WTC11 (cell line): ENCODE measurements around the gene PRSS27. TPM values are rescaled to one million over a fixed set of nuclear protein-coding genes. Genes with fewer than 3 reads are reported as not detected.
"Not testable (repeated sequence)": the region's sequence is repeated elsewhere in the genome, so short reads cannot be mapped to it uniquely, and the experiment has no call there.

ENCODE experiments used
- ATAC-seq: fragments of 200-7000 bp; cut with Tn5 transposase; 2 replicates; pipeline ENCODE4 v1.10.0; 2021; ENCODE audit warnings: mild to moderate bottlenecking, moderate library complexity
- CTCF ChIA-PET: fragments of 300-600 bp; sonication (Branson Sonifier 250); formaldehyde crosslinking; loops from one replicate; lab custom pipeline; 2021; ENCODE audit warnings: antibody characterized with exemption; lab: Charles Lee
- POLR2A ChIA-PET: fragments of 350-600 bp; sonication (Branson Sonifier 250); formaldehyde crosslinking; loops from one replicate; lab custom pipeline; 2021; ENCODE audit warnings: antibody characterized with exemption; lab: Charles Lee
- DNase-seq: peaks from one replicate; pipeline ENCODE4 v3.0.0; 2021; ENCODE audit warnings: low spot score
- H3K27ac Mint-ChIP-seq: 2 replicates; pipeline ENCODE4 v1.8.0; 2021; ENCODE audit warnings: mixed read lengths
- H3K27me3 Mint-ChIP-seq: 2 replicates; pipeline ENCODE4 v1.8.0; 2021; ENCODE audit warnings: low read depth, mild to moderate bottlenecking, moderate library complexity, mixed read lengths
- H3K36me3 Mint-ChIP-seq: 2 replicates; pipeline ENCODE4 v1.8.0; 2021; ENCODE audit warnings: mixed read lengths
- H3K4me1 Mint-ChIP-seq: 2 replicates; pipeline ENCODE4 v1.8.0; 2022; ENCODE audit warnings: mixed read lengths
- H3K4me3 Mint-ChIP-seq: 2 replicates; pipeline ENCODE4 v1.8.0; 2021; ENCODE audit warnings: mild to moderate bottlenecking, moderate library complexity, mixed read lengths
- H3K9me3 Mint-ChIP-seq: 2 replicates; pipeline ENCODE4 v1.8.0; 2021; ENCODE audit warnings: mixed read lengths
- ATF1 ChIP-seq: sonication (generic); formaldehyde crosslinking; IDR thresholded peaks from 2 replicates; pipeline ENCODE4 v1.8.1; 2023; ENCODE audit warnings: mild to moderate bottlenecking, moderate library complexity, missing genetic modification reagents
- CDX4 ChIP-seq: fragments of 250-450 bp; sonication (Bioruptor Pico); IDR thresholded peaks from 2 replicates; pipeline ENCODE4 v1.9.0; 2021; ENCODE audit warnings: moderate library complexity, mild to moderate bottlenecking, inconsistent platforms, borderline replicate concordance
- CTCF ChIP-seq: fragments of 200-600 bp; IDR thresholded peaks from 2 replicates; pipeline ENCODE4 v1.8.0; 2022; ENCODE audit warnings: antibody characterized with exemption
- GTF2I ChIP-seq: fragments of 250-450 bp; sonication (Bioruptor Pico); conservative IDR thresholded peaks from 2 replicates; pipeline ENCODE4 v1.4.0; 2021; ENCODE audit warnings: mild to moderate bottlenecking
- MYBL2 ChIP-seq: sonication (generic); formaldehyde crosslinking; IDR thresholded peaks from 2 replicates; pipeline ENCODE4 v1.8.1; 2023; ENCODE audit warnings: mild to moderate bottlenecking, moderate library complexity, missing genetic modification reagents
- NFYB ChIP-seq: sonication (generic); formaldehyde crosslinking; conservative IDR thresholded peaks from 2 replicates; pipeline ENCODE4 v1.8.0; 2022; ENCODE audit warnings: low read depth, missing genetic modification reagents
- OVOL2 ChIP-seq: fragments of 250-450 bp; sonication (Bioruptor Pico); IDR thresholded peaks from 2 replicates; pipeline ENCODE4 v1.9.0; 2021; ENCODE audit warnings: mild to moderate bottlenecking, borderline replicate concordance
- PREB ChIP-seq: sonication (generic); formaldehyde crosslinking; IDR thresholded peaks from 2 replicates; pipeline ENCODE4 v1.8.1; 2022; ENCODE audit warnings: mild to moderate bottlenecking, missing genetic modification reagents, moderate library complexity, borderline replicate concordance
- USF1 ChIP-seq: sonication (generic); formaldehyde crosslinking; IDR thresholded peaks from 2 replicates; pipeline ENCODE4 v1.8.0; 2022; ENCODE audit warnings: mild to moderate bottlenecking, missing genetic modification reagents
- total RNA-seq: library from RNA; stranded (reverse); gene quantifications from 3 replicates; pipeline ENCODE4 v1.2.3, GENCODE V29; 2021

PRSS27 gene
- total RNA-seq, 1 experiment from 2014 or later, result 5.1 TPM

DNA sequence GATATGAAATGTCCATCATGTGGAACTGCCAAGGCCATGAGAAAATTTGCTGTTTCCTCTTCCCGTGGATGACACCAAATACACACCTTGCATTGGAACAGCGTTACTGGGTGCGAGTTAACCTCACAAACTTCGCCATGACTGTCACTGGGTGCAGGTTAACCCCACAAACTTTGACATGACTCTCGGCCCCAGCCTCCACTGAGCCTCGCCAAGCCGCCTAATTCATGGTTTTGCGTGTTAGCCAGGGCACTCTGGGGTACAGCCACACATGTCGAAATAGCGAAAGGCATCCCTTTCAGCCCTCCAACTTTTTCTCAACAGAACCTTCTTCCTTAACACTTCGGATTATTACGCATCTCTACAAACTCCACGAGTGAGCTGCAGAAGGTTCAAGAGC is 48.3 kb downstream of the PRSS27 start:
- DNase-seq, result no peak
- H3K4me1 Mint-ChIP-seq, result peaks cover 6% of the 10 kb centered on the region
- no peaks in the 10 kb centered on the region for H3K36me3 Mint-ChIP-seq
- no peak overlapping the region for H3K27ac Mint-ChIP-seq
- no peaks in the 10 kb centered on the region for H3K9me3 Mint-ChIP-seq
- H3K27me3 Mint-ChIP-seq, result no peaks in the 10 kb centered on the region
- POLR2A ChIA-PET, result no interaction called here
- TF ChIP-seq USF1 (CRISPR knock-in tag) (no peak), ATF1 (CRISPR knock-in tag) (no peak), NFYB (no peak), GTF2I (CRISPR knock-in tag) (no peak), OVOL2 (CRISPR knock-in tag) (no peak), MYBL2 (CRISPR knock-in tag) (no peak), PREB (CRISPR knock-in tag) (no peak), CDX4 (CRISPR knock-in tag) (no peak)
- CTCF ChIA-PET, result interaction anchor here (2.2 kb wide), 1 partner anchor 11 kb away, joined by 12 read pairs; the partner anchor contains the start of gene KCTD5
- H3K4me3 Mint-ChIP-seq, result peak overlapping the region; percentile 70
- ATAC-seq, result no peak

DNA sequence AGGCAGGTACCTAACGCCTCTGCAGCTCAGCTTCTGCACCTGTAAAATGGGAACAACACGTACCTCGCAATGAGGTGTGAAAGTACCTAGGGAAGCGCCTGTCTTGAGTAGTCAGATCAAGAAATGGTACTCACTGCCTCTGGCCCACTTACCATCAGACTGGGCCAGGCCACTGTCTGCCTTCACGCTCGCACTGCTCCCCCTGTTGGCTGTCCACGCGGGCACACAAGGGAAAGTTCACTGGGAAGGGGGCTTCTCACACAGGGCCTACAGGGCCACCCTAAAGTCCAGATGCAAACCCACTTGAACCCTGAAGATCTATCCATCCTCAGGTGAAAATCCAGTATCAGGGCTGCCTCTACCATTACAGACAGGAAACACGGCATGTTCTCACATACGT is 48.8 kb downstream of the PRSS27 start:
- H3K27ac Mint-ChIP-seq, CTCF ChIA-PET, H3K9me3 Mint-ChIP-seq, H3K27me3 Mint-ChIP-seq, POLR2A ChIA-PET, H3K4me1 Mint-ChIP-seq, H3K36me3 Mint-ChIP-seq: not testable (repeated sequence)
- ATAC-seq (peak; percentile 22; the same call in 1 of the 2 replicates), DNase-seq (peak; percentile 65)
- peak overlapping the region; percentile 70 for H3K4me3 Mint-ChIP-seq

DNA sequence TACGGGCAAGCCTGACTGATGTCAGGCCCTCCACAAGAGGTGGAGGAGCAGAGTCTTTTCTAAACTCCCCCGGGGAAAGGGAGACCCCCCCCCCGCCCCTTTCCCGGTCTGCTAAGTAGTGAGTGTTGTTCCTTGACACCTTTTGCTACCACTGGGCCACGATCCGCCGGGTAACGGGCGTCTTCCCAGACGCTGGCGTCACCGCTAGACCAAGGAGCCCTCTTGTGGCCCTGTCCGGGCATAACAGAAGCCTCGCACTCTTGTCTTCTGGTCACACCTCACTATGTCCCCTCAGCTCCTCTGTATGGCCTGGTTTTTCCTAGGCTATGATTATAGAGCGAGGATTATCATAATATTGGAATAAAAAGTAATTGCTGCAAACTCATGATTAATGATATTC is 50.0 kb downstream of the PRSS27 start:
- H3K27ac Mint-ChIP-seq, H3K4me3 Mint-ChIP-seq, H3K9me3 Mint-ChIP-seq, POLR2A ChIA-PET, H3K27me3 Mint-ChIP-seq, H3K36me3 Mint-ChIP-seq, ATAC-seq: not testable (repeated sequence)
- CTCF ChIA-PET, result interaction anchor here (0.6 to 0.9 kb wide), 2 partner anchors 76 to 213 kb away, joined by 3 read pairs; partner anchors contain the start of gene FLYWCH2
- peak; percentile 84 for DNase-seq
- H3K4me1 Mint-ChIP-seq, result peaks cover 13% of the 10 kb centered on the region
- peak; percentile 43; the same call in 1 of the 2 replicates for TF ChIP-seq CTCF

- H3K9me3 Mint-ChIP-seq, H3K36me3 Mint-ChIP-seq, H3K27me3 Mint-ChIP-seq, H3K4me3 Mint-ChIP-seq, POLR2A ChIA-PET, H3K27ac Mint-ChIP-seq, ATAC-seq, DNase-seq: not testable (repeated sequence)
- peaks cover 13% of the 10 kb centered on the region for H3K4me1 Mint-ChIP-seq
- CTCF ChIA-PET, result interaction anchor here (0.6 to 0.9 kb wide), 2 partner anchors 76 to 213 kb away, joined by 3 read pairs; partner anchors contain the start of gene FLYWCH2
Measured at GRCh38 chr16:2669587-2669986, 50.4 kb downstream of the PRSS27 start.

DNA sequence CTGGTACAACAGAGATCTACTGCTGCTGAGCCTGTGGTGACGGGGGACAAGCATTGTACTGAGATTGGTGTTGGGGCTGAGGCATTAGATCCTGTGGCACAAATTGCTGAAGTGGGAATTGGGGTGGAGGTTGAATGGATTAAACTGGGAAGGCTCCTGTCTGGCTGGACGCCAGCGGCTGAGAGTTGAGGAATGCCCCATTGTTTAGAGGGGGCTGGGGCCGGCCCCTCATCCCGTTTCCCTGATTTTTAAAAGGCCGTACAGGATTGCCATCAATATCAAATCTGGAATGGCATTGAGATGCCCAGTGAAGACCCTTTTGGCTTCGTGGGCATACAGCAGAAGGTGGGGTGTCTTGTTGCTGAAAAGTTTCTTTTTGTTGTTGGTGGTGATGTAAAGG is 53.4 kb downstream of the PRSS27 start:
- H3K27ac Mint-ChIP-seq, H3K4me1 Mint-ChIP-seq, H3K9me3 Mint-ChIP-seq, POLR2A ChIA-PET, H3K36me3 Mint-ChIP-seq, DNase-seq, H3K4me3 Mint-ChIP-seq, ATAC-seq, H3K27me3 Mint-ChIP-seq, CTCF ChIA-PET: not testable (repeated sequence)
